ENCODE measurements around the gene LAMA3.
"Not testable (repeated sequence)": the region's sequence is repeated elsewhere in the genome, so short reads cannot be mapped to it uniquely, and the experiment has no call there.

- not testable (repeated sequence) for TF ChIP-seq POLR2A (IDR thresholded peaks at IDR 0.05); POLR2AphosphoS5 (IDR thresholded peaks at IDR 0.05; ENCODE audit: insufficient read depth in 1 of 2, low read depth in 1 of 2)
- TF ChIP-seq, protein P1, sequence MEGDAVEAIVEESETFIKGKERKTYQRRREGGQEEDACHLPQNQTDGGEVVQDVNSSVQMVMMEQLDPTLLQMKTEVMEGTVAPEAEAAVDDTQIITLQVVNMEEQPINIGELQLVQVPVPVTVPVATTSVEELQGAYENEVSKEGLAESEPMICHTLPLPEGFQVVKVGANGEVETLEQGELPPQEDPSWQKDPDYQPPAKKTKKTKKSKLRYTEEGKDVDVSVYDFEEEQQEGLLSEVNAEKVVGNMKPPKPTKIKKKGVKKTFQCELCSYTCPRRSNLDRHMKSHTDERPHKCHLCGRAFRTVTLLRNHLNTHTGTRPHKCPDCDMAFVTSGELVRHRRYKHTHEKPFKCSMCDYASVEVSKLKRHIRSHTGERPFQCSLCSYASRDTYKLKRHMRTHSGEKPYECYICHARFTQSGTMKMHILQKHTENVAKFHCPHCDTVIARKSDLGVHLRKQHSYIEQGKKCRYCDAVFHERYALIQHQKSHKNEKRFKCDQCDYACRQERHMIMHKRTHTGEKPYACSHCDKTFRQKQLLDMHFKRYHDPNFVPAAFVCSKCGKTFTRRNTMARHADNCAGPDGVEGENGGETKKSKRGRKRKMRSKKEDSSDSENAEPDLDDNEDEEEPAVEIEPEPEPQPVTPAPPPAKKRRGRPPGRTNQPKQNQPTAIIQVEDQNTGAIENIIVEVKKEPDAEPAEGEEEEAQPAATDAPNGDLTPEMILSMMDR (IDR thresholded peaks at IDR 0.05) = not testable (repeated sequence)
Measured at GRCh38 chr18:23741967-23742366, 52.7 kb downstream of the LAMA3 start.
